Fibroblast of peridontal ligament (primary cell): Measurements from ENCODE around the gene CDK2AP2.
A peak's percentile ranks its signal among the peaks of the same experiment; 100 is the strongest.
"Not testable (repeated sequence)": the region's sequence is repeated elsewhere in the genome, so short reads cannot be mapped to it uniquely, and the experiment has no call there.

ENCODE experiments used
- DNase-seq: peaks from one replicate; pipeline ENCODE4 v3.0.0-alpha.2; 2010; ENCODE audit errors: extremely low read depth

CDK2AP2 gene, protein sequence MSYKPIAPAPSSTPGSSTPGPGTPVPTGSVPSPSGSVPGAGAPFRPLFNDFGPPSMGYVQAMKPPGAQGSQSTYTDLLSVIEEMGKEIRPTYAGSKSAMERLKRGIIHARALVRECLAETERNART

DNA sequence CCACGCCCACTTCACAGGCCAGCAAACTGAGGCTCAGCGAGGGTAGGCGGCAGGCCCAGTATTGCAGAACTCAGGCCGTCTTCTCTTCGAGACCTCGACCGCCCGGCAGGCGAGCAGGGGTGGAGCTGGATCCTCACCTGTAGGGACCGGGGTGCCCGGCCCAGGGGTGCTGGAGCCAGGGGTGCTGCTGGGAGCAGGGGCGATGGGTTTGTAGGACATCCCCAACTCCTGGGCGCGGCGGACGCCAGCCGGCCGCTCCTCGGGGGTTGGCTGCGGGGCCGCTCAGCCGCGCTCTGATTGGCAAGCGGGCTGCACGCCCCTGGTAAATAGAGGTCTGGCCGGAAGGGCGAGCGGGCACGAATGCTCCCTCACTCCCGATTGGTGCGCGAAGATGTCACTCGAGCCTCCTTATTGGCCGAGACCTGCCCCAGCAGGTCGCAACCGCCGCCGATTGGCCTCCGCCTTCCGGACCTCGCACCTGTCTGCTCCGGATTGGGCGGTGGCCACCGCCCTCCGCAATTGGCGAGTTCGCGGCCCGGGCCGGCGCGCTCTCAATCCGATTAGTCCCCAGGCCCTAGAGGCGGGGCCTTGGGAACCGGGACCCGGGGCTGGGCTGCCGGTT, at the start of gene CDK2AP2:
CDK2AP2 (minus strand) TSS at position 299 of the 622 bp plus-strand sequence; CDS start at position 219, 80 bp downstream.
- DNase-seq = peak; percentile 98

DNA sequence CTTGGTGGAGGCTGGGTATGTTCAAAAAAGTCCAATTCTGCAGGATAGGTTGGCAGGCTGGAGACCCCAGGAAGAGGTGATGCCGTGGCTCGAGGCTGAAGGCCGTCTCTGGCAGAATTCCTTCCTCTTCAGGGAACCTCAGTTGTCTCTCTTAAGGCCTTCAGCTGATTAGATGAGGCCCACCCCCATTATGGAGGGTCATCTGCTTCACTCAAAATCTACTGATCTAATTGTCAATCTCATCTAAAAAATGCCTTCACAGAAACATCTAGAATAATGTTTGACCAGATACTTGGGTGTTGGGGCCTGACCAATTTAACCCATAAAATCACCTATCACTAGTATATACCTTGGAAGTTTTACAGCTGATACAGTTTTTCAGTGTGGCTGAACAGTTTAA, 48.3 kb upstream of the CDK2AP2 start:
- DNase-seq = no peak

DNA sequence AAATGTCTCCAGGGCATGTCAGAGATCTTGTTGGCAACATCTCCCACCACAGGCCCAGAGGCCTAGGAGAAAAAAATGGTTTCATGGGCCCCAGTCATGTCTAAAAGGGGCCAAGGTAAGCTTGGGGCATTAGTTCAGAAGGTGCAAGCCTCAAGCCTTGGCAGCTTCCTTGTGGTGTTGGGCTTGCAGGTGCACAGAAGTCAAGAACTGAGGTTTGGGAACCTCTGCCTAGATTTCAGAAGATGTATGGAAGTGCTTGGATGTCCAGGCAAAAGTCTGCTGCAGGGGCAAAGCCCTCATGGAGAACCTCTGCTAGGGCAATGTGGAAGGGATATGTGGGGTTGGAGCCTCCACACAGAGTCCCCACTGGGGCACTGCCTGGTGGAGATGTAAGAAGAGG, 43.7 kb upstream of the CDK2AP2 start:
- DNase-seq = not testable (repeated sequence)

DNA sequence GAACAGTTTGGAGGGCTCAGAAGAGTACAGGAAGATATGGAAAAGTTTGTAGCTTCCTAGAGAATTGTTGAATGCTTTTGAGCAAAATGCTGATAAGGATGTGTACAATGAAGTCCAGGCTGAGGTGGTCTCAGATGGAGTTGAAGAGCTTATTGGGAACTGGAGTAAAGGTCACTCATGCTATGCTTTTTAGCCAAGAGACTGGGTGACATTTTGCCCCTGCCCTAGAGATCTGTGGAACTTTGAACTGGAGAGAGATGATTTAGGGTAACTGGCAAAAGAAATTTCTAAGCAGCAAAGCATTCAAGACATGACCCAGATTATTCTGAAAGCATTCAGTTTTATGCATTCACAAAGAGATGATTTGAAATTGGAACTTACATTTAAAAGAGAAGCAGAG, 43.2 kb upstream of the CDK2AP2 start:
- DNase-seq = no peak

DNA sequence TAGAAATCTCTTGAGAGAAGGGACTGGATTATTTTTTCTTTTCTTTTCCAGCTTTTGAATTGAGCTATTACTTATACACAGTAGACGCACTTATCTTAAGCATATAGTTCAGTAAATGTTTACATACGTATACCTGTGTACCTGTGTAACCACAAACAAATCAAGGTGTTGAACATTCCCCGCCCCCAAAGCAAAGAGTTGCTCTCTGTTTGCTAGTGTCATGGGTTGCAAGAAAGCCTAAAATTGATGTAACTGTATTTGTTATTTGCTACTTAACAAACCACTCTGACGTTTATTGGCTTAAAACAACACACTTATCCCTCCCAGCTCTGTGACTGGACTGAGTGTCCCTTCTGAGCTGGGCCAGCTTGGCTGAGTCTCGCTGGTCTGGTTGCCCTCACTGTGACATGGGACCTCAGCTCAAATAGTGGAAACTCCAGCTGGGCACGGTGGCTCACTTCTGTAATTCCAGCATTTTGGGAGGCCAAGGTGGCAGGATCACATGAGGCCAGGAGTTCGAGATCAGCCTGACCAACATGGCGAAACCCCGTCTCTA, 40.7 kb upstream of the CDK2AP2 start:
- DNase-seq = no peak

DNA sequence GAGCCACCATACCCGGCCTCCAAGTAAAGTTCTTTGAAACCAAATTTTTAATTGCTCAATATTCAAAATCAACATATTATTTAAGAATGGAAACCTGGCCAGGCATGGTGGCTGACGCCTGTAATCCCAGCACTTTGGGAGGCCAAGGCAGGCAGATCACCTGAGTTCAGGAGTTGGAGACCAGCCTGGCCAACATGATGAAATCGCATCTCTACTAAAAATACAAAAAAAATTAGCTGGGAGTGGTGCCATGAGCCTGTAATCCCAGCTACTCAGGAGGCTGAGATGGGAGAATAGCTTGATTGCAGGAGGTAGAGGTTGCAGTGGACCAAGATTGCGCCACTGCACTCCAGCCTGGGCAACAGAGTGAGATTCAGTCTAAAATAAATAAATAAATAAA, 40.1 kb upstream of the CDK2AP2 start:
- not testable (repeated sequence) for DNase-seq

DNA sequence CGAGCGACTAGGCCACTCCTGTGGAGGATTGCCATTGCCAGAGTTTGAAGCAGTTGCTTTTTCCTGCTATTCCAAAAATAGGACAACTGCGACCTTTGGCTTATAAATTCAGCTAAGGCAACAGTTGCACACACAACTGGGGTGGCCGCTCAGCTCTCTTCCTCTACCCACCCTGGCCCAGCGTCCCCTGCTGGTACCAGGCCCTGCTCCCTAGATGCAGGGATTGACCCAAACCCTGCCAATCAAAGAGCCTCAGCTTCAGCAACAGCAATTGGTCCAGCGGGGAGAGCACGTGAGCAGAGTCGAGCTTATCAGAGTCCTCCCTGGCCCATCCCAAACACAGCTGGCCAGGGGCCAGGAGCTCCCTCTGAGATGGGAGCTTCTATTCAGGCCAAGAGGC, 37.3 kb upstream of the CDK2AP2 start:
- no peak for DNase-seq

DNA sequence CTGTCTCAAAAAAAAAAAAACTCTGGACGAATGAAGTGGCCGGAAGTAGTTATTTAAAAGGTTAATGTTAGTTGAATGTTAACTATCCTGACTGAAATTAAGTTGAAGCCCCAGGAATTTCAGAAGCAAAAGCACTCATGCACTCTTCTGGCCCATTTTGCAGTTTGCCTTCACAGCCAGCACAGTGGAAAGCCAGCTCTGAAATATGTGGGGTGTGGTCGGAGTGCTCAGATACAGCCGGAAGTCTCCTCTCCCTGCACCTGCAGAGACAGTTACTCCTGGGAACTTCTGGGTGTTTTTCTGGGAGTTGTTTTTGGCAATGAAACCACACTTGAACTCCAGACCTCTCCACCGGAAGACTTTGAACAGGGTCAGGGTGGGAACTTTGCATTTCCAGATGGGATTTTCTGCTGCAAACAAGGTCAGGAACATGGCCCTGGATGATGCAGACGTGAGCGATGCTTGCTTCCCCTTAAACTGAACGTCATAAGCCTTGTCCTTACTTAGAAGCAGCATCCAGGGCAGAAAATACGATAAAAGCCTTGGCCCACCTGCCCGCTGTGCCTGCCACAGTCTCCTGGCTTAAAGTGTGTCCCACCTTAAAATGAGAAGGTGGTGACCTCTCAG, 36.8 kb upstream of the CDK2AP2 start:
- no peak for DNase-seq

DNA sequence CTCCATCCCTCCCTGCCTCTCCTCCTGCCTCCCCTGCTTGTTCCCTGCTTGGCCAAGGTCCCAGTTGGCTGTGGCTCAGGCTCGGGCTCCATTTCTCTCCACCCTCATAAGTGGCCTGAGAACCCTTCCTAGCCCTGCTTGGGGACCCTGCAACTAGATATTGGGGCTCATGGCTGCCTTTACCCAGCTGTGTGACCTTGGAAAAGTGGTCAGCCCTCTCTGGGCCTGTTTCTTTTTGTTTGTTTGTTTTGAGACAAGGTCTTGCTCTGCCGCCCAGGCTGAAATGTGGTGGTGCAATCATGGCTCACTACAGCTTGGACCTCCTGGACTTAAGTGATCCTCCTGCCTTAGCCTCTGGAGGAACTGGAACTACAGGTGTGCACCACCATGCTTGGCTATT, 35.6 kb upstream of the CDK2AP2 start:
- DNase-seq = no peak

DNA sequence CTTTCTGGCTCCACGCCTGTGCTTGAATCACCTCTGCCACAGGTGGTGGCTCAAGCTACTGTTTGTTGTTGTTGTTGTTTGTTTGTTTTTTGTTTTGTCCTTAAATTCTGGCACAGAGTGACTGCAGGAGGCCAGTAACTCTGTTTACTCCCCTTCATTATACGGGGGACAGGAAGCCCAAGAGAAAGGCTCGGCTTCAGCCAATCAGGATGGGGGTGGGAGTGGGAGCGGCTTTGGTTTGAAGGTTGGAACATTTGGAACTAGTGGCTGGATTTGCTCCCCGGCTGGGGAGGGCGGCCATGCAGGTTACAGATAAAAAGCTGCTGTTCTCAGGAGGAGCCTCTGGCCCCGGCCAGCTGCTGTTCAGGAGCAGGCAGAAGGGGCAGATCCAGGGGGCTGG, 35.0 kb upstream of the CDK2AP2 start:
- DNase-seq = no peak

DNA sequence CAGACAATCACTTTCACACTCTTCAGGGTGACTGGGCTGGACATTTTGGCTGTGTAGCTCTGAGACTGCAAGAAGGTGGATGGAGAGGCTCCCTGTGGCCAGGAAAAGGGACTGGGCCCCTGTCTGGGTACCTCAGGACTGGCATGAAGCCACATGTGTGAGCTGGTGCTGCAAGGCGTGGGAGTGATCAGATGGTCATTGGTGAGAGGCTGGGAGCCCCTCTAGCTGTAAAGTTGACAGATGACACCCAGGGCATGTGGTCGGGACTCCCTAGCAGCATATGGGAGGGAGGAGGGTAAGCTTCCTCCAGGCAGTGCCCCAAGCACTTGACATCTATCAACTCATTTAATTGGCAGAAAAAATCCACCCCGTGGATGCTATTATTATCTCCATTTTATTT, 34.2 kb upstream of the CDK2AP2 start:
- no peak for DNase-seq

DNA sequence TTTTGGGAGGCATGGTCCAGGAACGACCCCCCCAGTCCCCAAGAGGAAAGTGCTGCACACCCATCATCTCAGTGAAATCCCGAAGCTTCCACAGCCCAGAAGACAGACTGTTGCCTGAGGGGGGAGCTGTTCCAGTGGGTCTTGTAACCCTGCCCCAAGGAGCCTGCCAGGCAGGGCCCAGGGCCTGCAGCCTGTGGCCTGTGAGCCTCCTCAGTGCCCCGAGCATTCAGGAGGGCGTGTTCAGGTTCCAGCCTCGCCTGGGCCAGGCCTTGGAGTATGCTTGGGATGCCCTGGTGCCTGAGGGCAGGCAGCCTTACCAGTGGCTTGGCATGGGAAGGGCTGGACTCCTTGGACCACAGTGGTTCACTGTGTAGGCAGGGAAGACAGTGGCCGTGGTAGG, 33.2 kb upstream of the CDK2AP2 start:
- no peak for DNase-seq

DNA sequence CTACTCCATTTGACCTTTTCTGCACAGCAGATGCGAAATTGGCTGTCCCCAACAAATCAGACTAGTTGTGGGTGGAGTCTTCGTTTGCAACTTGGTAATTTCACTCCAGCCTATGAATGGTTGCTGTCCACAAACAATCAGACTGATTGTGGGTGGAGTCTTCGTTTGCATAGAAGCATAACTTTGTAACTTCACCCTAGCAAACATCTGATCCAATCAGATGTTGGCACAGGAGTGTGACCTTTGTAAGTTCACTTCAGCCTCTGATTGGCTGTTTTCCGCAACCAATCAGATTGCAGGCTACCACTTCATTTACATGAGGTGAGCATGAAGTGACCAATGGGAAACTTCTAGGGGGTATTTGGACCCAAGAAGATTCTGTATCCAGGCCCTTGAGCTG, 31.6 kb upstream of the CDK2AP2 start:
- DNase-seq = no peak

DNA sequence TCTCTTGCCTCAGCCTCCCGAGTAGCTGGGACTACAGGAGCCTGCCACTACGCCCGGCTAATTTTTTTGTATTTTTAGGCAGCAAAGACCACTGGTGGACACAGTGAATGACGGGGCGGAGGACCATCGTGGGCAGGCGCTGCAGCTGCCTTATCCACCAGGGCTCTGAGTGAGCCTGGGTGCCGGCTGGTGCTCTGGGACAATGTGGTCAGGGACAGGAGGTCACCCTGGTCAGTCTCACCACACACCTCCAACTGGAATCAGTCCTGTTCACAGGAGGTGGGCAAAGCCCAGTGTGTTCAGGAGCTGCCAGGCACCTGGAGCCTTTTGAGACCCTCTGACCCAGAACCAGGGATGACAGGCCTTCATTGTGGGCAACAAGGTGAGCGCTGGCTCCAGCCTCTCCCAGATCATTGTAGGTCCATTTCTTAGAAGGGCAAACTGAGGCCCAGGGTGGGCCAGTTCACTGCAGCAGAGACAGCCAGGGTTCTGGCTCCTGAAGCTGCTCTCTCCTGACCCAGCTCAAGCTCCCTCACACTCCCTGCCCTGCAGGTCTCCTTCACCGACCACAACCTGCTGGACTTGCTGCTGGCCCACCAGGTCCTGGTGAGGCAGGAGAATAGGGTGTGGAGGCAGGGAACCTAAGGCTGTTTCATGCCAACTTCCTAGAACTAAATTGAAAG, 31.0 kb upstream of the CDK2AP2 start:
- DNase-seq = no peak

DNA sequence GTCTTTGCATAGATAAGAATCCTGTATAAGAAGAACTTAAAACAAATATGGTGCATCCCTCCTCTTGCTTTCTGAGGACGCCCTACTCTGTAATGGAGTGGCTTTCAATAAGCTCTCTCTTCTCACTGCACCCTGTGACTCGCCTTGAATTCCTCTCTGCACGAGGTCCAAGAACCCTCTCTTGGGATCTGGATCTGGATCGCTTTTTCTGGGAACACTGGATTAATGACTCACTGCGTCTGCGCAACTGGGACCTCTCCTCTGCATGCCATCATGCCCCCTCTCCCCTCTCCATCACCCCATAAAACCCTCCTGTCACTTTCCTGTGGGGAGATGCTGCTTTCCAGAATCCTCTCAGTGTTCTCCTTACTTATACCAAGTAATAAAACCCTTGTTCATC, 30.3 kb upstream of the CDK2AP2 start:
- peak; percentile 29 for DNase-seq

DNA sequence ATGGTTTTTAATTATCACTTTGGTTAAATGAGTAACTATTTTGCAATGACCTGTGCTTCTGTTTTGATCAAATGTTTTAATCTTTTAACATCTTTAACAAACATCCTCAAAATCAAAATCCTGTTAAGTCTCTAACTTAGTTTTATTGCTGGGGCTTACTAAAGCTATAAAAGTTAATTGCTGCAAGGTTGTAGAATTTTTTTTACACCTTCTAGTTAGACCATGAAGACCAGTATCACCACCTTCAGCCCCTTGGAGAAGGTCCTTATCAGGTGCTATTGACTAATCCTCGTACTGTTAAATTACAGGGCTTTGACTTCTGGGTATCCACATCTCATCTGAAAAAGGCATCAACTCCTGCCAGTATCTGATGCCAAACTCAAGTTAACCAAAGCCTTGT, 27.6 kb upstream of the CDK2AP2 start:
- DNase-seq = no peak

DNA sequence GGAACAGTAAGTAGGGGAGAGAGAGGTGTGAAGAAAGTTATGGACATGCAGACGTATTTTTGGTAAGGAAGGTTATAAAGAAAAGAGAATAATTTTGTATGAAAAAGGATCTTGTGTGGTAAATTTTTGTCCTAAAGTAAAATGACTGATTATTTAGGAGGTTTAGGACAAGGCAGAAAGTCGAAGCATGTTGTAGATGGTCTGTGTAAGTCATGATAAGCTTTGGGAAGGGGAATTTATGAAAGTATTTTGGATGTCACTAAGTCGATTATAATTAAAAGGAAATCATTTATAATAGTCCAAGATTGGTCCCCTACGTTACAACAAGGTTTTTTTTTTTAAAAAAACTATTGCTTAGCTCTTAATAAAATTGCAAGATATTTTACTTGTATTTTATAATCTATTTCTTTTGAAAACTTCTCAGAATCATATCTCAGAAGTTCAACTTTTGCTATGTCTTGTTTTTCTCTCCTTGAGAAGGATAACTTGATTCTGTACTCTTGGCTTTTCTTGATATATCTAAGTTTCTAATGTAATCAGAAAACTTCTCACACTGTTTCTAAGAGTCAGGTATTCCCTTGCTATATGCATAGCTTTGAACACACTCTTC, 26.2 kb upstream of the CDK2AP2 start:
- no peak for DNase-seq

DNA sequence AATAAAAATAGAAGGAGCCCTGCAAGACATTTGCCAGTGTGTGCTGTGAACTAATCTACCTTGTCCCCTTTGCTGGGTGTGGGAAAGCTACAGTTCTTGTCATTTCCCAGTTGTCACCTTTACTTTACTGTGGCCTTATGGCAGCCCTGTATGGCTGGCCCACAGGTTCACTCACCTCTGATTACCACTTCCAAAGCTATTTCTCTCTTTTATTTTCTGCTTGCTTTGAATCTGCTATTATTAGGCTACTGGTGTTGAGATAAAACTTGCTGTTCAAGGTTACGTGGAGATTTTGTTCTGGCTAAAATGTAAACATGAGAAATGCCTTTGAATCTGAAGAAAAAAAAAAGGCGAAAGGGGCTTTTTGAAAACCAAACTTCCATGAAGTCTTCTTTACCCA, 24.9 kb upstream of the CDK2AP2 start:
- DNase-seq = no peak

DNA sequence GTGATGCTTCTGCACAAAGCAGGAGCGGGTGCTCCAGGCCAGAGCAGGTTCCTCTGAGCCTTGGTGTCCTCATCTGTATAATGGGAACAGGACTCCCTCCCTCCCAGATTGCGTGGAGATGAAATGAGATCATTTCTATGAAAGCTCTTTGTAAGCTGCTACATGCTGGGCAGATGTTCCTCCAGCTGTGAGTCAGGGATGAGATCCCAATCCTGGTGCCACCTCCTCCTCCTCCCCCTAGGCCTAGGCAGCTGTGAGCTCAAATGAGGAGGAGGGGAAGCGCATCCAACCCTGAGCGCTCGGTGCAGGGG, 22.3 kb upstream of the CDK2AP2 start:
- DNase-seq = no peak

DNA sequence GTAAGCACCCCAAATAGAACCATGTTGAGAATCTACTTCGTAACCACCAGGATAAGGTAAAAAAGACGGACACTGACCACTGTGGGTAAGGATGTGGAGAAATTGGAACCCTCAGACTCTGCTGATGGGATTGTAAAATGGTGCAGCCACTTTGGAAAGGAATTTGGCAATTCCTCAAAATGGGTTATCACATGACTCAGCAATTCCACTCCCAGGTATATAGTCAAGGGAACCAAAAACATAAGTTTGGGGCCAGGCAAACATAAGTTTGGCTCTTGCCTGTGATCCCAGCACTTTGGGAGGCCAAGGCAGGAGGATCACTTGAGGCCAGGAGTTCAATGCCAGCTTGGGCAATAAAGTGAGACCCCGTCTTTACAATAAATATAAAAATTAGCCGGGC, 20.4 kb upstream of the CDK2AP2 start:
- no peak for DNase-seq

DNA sequence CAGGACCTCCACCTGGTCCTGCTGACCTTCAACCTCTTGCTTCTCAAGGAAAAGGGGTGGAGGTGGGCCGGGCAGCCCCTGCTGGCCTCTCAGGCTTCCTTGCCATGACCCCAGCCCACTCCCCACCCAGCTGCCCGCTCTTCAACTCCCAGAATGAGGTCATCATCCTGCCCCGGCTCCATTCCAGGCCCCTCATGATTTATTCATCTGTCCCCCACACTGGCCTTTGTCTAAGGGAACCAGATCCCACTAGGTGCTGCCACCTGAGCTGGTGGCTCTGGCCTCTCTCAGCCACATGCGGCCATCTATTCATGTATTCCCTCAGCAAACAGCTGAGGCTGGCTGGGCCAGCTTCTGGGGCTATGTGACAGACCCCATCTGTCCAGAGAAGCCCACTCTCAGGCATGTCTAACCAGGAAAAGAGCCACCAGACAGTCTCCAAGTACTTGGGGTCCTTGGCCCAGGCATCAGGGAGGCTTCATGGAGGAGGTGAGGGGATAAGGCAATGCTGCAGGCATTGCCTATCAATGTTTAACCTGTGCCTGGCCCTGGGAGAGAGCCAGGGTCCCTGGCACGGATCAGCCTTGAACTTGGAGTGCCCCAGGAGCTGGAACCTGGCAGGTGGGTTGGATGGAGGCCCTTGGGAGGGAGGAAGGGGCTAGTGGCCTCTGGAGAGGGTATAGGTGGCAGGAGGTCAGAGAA, 17.5 kb upstream of the CDK2AP2 start:
- no peak for DNase-seq

DNA sequence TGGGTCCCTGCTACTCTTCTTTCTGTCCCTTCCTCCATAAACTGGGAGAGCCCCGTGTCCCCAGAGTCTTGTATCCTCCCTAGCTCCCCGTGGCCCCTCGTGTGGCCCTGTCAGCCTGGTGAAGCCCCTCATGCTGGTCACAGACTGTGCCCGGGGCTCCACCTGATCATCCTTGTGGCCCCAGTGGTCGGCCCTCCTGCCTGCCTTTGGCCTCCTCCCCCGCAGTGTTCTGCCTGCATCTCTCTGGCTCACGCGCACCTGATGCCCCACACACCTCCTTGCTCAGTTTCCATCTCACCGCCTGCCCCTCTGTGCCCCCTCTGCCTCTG, 16.5 kb upstream of the CDK2AP2 start:
- DNase-seq = no peak
